GM19023 (cell line): Measurements from ENCODE around the gene DMAC2.
"Not testable (repeated sequence)": the region's sequence is repeated elsewhere in the genome, so short reads cannot be mapped to it uniquely, and the experiment has no call there.

ENCODE experiments used
- ATAC-seq: cut with Tn5 transposase; IDR thresholded peaks from one replicate; pipeline ENCODE4 v1.9.1; 2021; ENCODE audit warnings: mild to moderate bottlenecking, moderate library complexity; ENCODE audit not compliant: unreplicated experiment

The DMAC2 gene

GRCh38 chr19:41443813-41444455 is 4.2 kb upstream of the DMAC2 start:
- no peak for ATAC-seq

GRCh38 chr19:41442473-41443355 is 3.0 kb upstream of the DMAC2 start, which contains the start of gene ERICH4:
ERICH4 (plus strand) TSS chr19:41443156; CDS start chr19:41443170, 14 bp downstream.
- no peak for ATAC-seq

- ATAC-seq = no peak
Measured at GRCh38 chr19:41441321-41441945, 1.7 kb upstream of the DMAC2 start.

- no peak for ATAC-seq
Measured at GRCh38 chr19:41437944-41438574, 1.7 kb downstream of the DMAC2 start.

- no peak for ATAC-seq
Measured at GRCh38 chr19:41436674-41436951, 3.1 kb downstream of the DMAC2 start.

- no peak for ATAC-seq
Measured at GRCh38 chr19:41435936-41436673, 3.6 kb downstream of the DMAC2 start.

GRCh38 chr19:41435376-41435775 is 4.3 kb downstream of the DMAC2 start:
- not testable (repeated sequence) for ATAC-seq

- ATAC-seq = no peak
Measured at GRCh38 chr19:41434450-41434849, 5.3 kb downstream of the DMAC2 start.

- no peak for ATAC-seq
Measured at GRCh38 chr19:41433171-41433570, 6.5 kb downstream of the DMAC2 start.

GRCh38 chr19:41431426-41432386 is 8.0 kb downstream of the DMAC2 start:
- ATAC-seq = no peak

GRCh38 chr19:41430922-41431321 is 8.8 kb downstream of the DMAC2 start:
- no peak for ATAC-seq

- ATAC-seq = no peak
Measured at GRCh38 chr19:41428481-41428859, 11.2 kb downstream of the DMAC2 start.

GRCh38 chr19:41427647-41428480 is 11.8 kb downstream of the DMAC2 start:
- ATAC-seq = no peak

- ATAC-seq = no peak
Measured at GRCh38 chr19:41426952-41427646, 12.6 kb downstream of the DMAC2 start, which contains the start of gene B3GNT8. B3GNT8 (minus strand) TSS chr19:41427374; CDS start chr19:41426778, 596 bp downstream.

- ATAC-seq = no peak
Measured at GRCh38 chr19:41426116-41426841, 13.4 kb downstream of the DMAC2 start.

GRCh38 chr19:41425174-41426115 is 14.3 kb downstream of the DMAC2 start:
- ATAC-seq = no peak
